GM23248 (cell line): Measurements from ENCODE around the gene EPHB4.

Source experiments
- EZH2 ChIP-seq: fragments of 200-600 bp; sonication (generic); IDR thresholded peaks from 2 replicates; pipeline ENCODE4 v1.6.1; 2018; ENCODE audit warnings: antibody characterized with exemption, mild to moderate bottlenecking; ENCODE audit not compliant: insufficient read depth, poor library complexity, severe bottlenecking
- EZH2phosphoT487 ChIP-seq: fragments of 200-600 bp; sonication (generic); IDR thresholded peaks from 2 replicates; pipeline ENCODE4 v1.6.1; 2018; ENCODE audit warnings: antibody characterized with exemption, moderate library complexity, mild to moderate bottlenecking, low read depth; ENCODE audit not compliant: insufficient read depth

DNA sequence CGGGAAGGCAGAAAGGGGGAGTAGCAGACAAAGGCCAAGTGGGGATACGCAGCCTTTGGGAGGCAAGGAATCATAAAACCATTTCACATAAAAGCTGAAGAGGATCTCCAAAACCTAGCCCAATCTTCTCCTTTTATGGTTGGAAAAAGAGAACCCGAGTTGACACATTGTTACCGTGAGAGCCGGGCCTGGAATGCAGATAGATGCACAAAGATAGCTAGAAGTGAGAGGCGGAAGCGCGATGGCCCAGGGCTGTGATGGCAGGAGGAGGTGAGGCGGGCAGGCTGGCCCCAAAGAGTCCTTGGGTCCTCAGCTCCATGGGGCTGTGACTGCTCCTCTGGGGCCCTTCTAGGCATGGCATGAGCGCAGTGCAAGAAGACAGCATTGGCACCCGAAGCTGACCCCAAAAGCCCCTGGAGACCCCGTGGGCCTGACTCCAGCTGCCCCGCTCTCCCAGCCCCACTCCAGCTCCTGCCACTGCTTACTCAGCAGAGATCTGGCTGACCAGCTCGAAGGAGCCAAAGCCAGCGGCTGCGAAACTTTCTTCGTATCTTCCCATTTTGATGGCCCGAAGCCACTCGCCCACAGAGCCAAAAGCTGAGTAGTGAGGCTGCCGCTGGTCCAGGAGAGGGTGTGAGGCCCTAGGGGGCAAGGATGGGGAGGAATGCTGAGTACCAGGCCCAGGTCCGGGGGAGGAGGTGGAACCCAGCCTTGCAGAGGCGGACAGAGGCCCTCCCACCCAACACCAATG is 22.5 kb downstream of the EPHB4 start:
- TF ChIP-seq EZH2phosphoT487 (no peak), EZH2 (no peak)
